HG02798 (cell line): ENCODE data around the gene CYP24A1.

Experiments
- ATAC-seq: cut with Tn5 transposase; IDR thresholded peaks from one replicate; pipeline ENCODE4 v1.9.1; 2021; ENCODE audit warnings: mild to moderate bottlenecking; ENCODE audit not compliant: unreplicated experiment, poor library complexity

CYP24A1 gene

GRCh38 chr20:54173653-54174456 is at the start of gene CYP24A1:
CYP24A1 (minus strand) TSS chr20:54173986; CDS start chr20:54173579, 407 bp downstream.
- no peak for ATAC-seq

GRCh38 chr20:54223285-54223684 is 49.5 kb upstream of the CYP24A1 start:
- no peak for ATAC-seq

- no peak for ATAC-seq
These were observed 48.5 kb upstream of the CYP24A1 start for GRCh38 chr20:54221996-54222890.

GRCh38 chr20:54221353-54221752 is 47.6 kb upstream of the CYP24A1 start:
- no peak for ATAC-seq

- ATAC-seq = no peak
These were observed 46.9 kb upstream of the CYP24A1 start for GRCh38 chr20:54220722-54221121.

GRCh38 chr20:54219751-54220426 is 46.1 kb upstream of the CYP24A1 start:
- no peak for ATAC-seq

GRCh38 chr20:54218470-54218869 is 44.7 kb upstream of the CYP24A1 start:
- ATAC-seq = no peak

GRCh38 chr20:54217762-54218161 is 44.0 kb upstream of the CYP24A1 start:
- no peak for ATAC-seq

GRCh38 chr20:54215157-54215789 is 41.5 kb upstream of the CYP24A1 start:
- no peak for ATAC-seq

GRCh38 chr20:54214566-54214965 is 40.8 kb upstream of the CYP24A1 start:
- ATAC-seq = no peak

- no peak for ATAC-seq
These were observed 39.1 kb upstream of the CYP24A1 start for GRCh38 chr20:54212871-54213270.

GRCh38 chr20:54212226-54212625 is 38.4 kb upstream of the CYP24A1 start:
- ATAC-seq = no peak

- ATAC-seq = no peak
These were observed 35.5 kb upstream of the CYP24A1 start for GRCh38 chr20:54209216-54209813.

GRCh38 chr20:54208548-54209176 is 34.9 kb upstream of the CYP24A1 start:
- peak; percentile 12 for ATAC-seq

- peak; percentile 97 for ATAC-seq
These were observed 34.2 kb upstream of the CYP24A1 start, which contains the start of gene PFDN4 for GRCh38 chr20:54207743-54208547. PFDN4 (plus strand) TSS chr20:54208087; CDS start chr20:54208101, 14 bp downstream.

GRCh38 chr20:54207053-54207742 is 33.4 kb upstream of the CYP24A1 start:
- ATAC-seq = no peak

GRCh38 chr20:54205450-54205849 is 31.7 kb upstream of the CYP24A1 start:
- no peak for ATAC-seq

GRCh38 chr20:54204481-54204880 is 30.7 kb upstream of the CYP24A1 start:
- ATAC-seq = no peak
